H9 (cell line): ENCODE data around the gene ATXN10. TPM values are rescaled to one million over a fixed set of nuclear protein-coding genes. Genes with fewer than 3 reads are reported as not detected.

ENCODE experiments used
- DNase-seq: peaks from one replicate; pipeline ENCODE4 v3.0.0-alpha.2; 2017
- H2AFZ ChIP-seq: one replicate; pipeline ENCODE4 v1.6.1; 2013; ENCODE audit warnings: mild to moderate bottlenecking, low read length, control low read depth, moderate library complexity
- H2AK5ac ChIP-seq: 2 replicates; pipeline ENCODE4 v1.6.1; 2013; ENCODE audit warnings: low read length, control low read depth, mixed read lengths; ENCODE audit not compliant: insufficient read length
- H2BK120ac ChIP-seq: one replicate; pipeline ENCODE4 v1.6.1; 2013; ENCODE audit warnings: low read depth, mild to moderate bottlenecking, low read length, control low read depth, inconsistent platforms; ENCODE audit not compliant: poor library complexity, severe bottlenecking
- H2BK12ac ChIP-seq: 2 replicates; pipeline ENCODE4 v1.6.1; 2013; ENCODE audit warnings: low read length, control low read depth, mixed read lengths, low read depth; ENCODE audit not compliant: insufficient read length
- H2BK15ac ChIP-seq: 2 replicates; pipeline ENCODE4 v1.6.1; 2013; ENCODE audit warnings: low read depth, low read length, control low read depth
- H2BK20ac ChIP-seq: one replicate; pipeline ENCODE4 v1.6.1; 2013; ENCODE audit warnings: low read depth, mild to moderate bottlenecking, low read length, control low read depth, inconsistent platforms; ENCODE audit not compliant: poor library complexity, severe bottlenecking
- H2BK5ac ChIP-seq: 2 replicates; pipeline ENCODE4 v1.6.1; 2013; ENCODE audit warnings: low read length, control low read depth, mixed read lengths; ENCODE audit not compliant: insufficient read length
- H3K14ac ChIP-seq: 2 replicates; pipeline ENCODE4 v1.6.1; 2013; ENCODE audit warnings: low read length, control low read depth; ENCODE audit not compliant: insufficient read depth
- H3K18ac ChIP-seq: 2 replicates; pipeline ENCODE4 v1.6.1; 2013; ENCODE audit warnings: low read depth, mild to moderate bottlenecking, mixed read lengths, low read length, control low read depth; ENCODE audit not compliant: insufficient read length
- H3K23ac ChIP-seq: 2 replicates; pipeline ENCODE4 v1.6.1; 2013; ENCODE audit warnings: low read length, control low read depth, mixed read lengths, low read depth; ENCODE audit not compliant: insufficient read length
- H3K23me2 ChIP-seq: 2 replicates; pipeline ENCODE4 v1.6.1; 2013; ENCODE audit warnings: low read depth, mild to moderate bottlenecking, mixed read lengths, low read length, control low read depth; ENCODE audit not compliant: insufficient read length, poor library complexity, severe bottlenecking
- H3K27ac ChIP-seq: 2 replicates; pipeline ENCODE4 v1.5.1; 2013; ENCODE audit warnings: low read length, control low read depth, mixed read lengths, low read depth; ENCODE audit not compliant: insufficient read length
- H3K27me3 ChIP-seq: 2 replicates; pipeline ENCODE4 v1.6.1; 2013; ENCODE audit warnings: low read length, control low read depth, inconsistent platforms; ENCODE audit not compliant: insufficient read depth
- H3K4ac ChIP-seq: 2 replicates; pipeline ENCODE4 v1.6.1; 2013; ENCODE audit warnings: low read depth, mild to moderate bottlenecking, control low read depth, inconsistent platforms, low read length, moderate library complexity
- H3K4me1 ChIP-seq: 2 replicates; pipeline ENCODE4 v1.6.1; 2013; ENCODE audit warnings: low read length, control low read depth, inconsistent platforms; ENCODE audit not compliant: insufficient read depth
- H3K4me2 ChIP-seq: 2 replicates; pipeline ENCODE4 v1.6.1; 2013; ENCODE audit warnings: low read length, control low read depth, mixed read lengths; ENCODE audit not compliant: insufficient read length, insufficient read depth
- H3K56ac ChIP-seq: 2 replicates; pipeline ENCODE4 v1.6.1; 2013; ENCODE audit warnings: low read depth, mild to moderate bottlenecking, mixed read lengths, low read length, control low read depth; ENCODE audit not compliant: insufficient read length
- H3K79me1 ChIP-seq: 2 replicates; pipeline ENCODE4 v1.6.1; 2013; ENCODE audit warnings: low read depth, mild to moderate bottlenecking, moderate library complexity, low read length, control low read depth, inconsistent platforms; ENCODE audit not compliant: insufficient read depth, poor library complexity, severe bottlenecking
- H3K79me2 ChIP-seq: 2 replicates; pipeline ENCODE4 v1.6.1; 2013; ENCODE audit warnings: low read length, control low read depth, inconsistent platforms; ENCODE audit not compliant: insufficient read depth
- H3K9ac ChIP-seq: 2 replicates; pipeline ENCODE4 v1.6.1; 2013; ENCODE audit warnings: low read length, control low read depth, mixed read lengths; ENCODE audit not compliant: insufficient read length; ENCODE audit errors: extremely low read depth
- H3K9me3 ChIP-seq: one replicate; pipeline ENCODE4 v1.6.1; 2013; ENCODE audit warnings: low read depth, low read length, inconsistent platforms; ENCODE audit not compliant: control insufficient read depth
- H3T11ph ChIP-seq: one replicate; pipeline ENCODE4 v1.6.1; 2013; ENCODE audit warnings: mild to moderate bottlenecking, low read length, control low read depth, inconsistent platforms
- H4K20me1 ChIP-seq: one replicate; pipeline ENCODE4 v1.6.1; 2013; ENCODE audit not compliant: control insufficient read depth, insufficient read length, insufficient read depth
- H4K5ac ChIP-seq: 2 replicates; pipeline ENCODE4 v1.6.1; 2013; ENCODE audit warnings: low read depth, mild to moderate bottlenecking, mixed read lengths, low read length, control low read depth; ENCODE audit not compliant: insufficient read length
- H4K8ac ChIP-seq: replicated peaks from 2 replicates; pipeline ENCODE4 v1.6.1; 2013; ENCODE audit warnings: low read length, control low read depth, mixed read lengths, low read depth; ENCODE audit not compliant: insufficient read length
- H4K91ac ChIP-seq: 2 replicates; pipeline ENCODE4 v1.6.1; 2013; ENCODE audit warnings: low read depth, mild to moderate bottlenecking, moderate library complexity, mixed read lengths, low read length, control low read depth; ENCODE audit not compliant: insufficient read length
- H3K27ac Mint-ChIP-seq, 3 experiments: 2 replicates in 2 of 3; 3 replicates in 1 of 3; pipeline ENCODE4 v1.8.0; 2020 to 2021; ENCODE audit warnings: mixed read lengths in 3 of 3, mild to moderate bottlenecking in 1 of 3, moderate library complexity in 1 of 3
- H3K27me3 Mint-ChIP-seq: 2 replicates; pipeline ENCODE4 v1.8.0; 2021; ENCODE audit warnings: low read depth, mild to moderate bottlenecking, moderate library complexity, mixed read lengths
- H3K36me3 Mint-ChIP-seq, 3 experiments: 2 replicates in 2 of 3; 3 replicates in 1 of 3; pipeline ENCODE4 v1.8.0; 2020 to 2021; ENCODE audit warnings: low read depth in 3 of 3, mixed read lengths in 3 of 3; ENCODE audit not compliant: insufficient read depth in 1 of 3
- H3K4me1 Mint-ChIP-seq, 2 experiments: 2 replicates each; pipeline ENCODE4 v1.8.0; 2020; ENCODE audit warnings: mixed read lengths in 2 of 2
- H3K4me3 Mint-ChIP-seq, 2 experiments: 2 replicates in 1 of 2; 3 replicates in 1 of 2; pipeline ENCODE4 v1.8.0; 2020 to 2021; ENCODE audit warnings: mild to moderate bottlenecking in 2 of 2, mixed read lengths in 2 of 2, moderate library complexity in 1 of 2
- H3K9me3 Mint-ChIP-seq, 2 experiments: 2 replicates in 1 of 2; 3 replicates in 1 of 2; pipeline ENCODE4 v1.8.0; 2020; ENCODE audit warnings: mild to moderate bottlenecking in 2 of 2, mixed read lengths in 2 of 2, moderate library complexity in 1 of 2
- CTCF ChIP-seq: fragments of 200-600 bp; sonication (generic); conservative IDR thresholded peaks from 3 replicates; pipeline ENCODE4 v1.8.0; 2021; ENCODE audit warnings: antibody characterized with exemption, mild to moderate bottlenecking
- WGBS: extraction: QIAGEN DNeasy Blood & Tissue Kit; methylation state at CpG from one replicate; pipeline ENCODE4 v1.1.7; 2013; ENCODE audit warnings: missing lambda C conversion rate, low lambda C conversion rate, mixed read lengths; ENCODE audit not compliant: insufficient read length; ENCODE audit errors: extremely low coverage; 5-methylcytosine and 5-hydroxymethylcytosine counted together
- total RNA-seq: library from RNA; stranded (reverse); gene quantifications from 2 replicates; pipeline ENCODE4 v1.2.1, GENCODE V29; 2021

ATXN10 gene
- total RNA-seq, 1 experiment from 2014 or later, result 210 TPM

GRCh38 chr22:45781459-45781858, 109.8 kb downstream of the ATXN10 start:
- Mint-ChIP-seq H3K9me3 (no peaks in the 10 kb centered on the region), H3K27me3 (no peaks in the 10 kb centered on the region), H3K4me1 (peaks cover 24 to 27% of the 10 kb centered on the region in 2 experiments), H3K4me3 (no peak overlapping the region), H3K36me3 (peaks cover 0 to 2% (median 0%) of the 10 kb centered on the region in 3 experiments; a peak in 3 of 7 replicates), H3K27ac (no peak overlapping the region)
- no peaks in the 10 kb centered on the region for H3K4me1 ChIP-seq
- no peak overlapping the region for H3K56ac ChIP-seq
- H3K79me1 ChIP-seq, result no peaks in the 10 kb centered on the region
- no peak overlapping the region for H2AK5ac ChIP-seq
- no peak overlapping the region for H2BK15ac ChIP-seq
- no peak for TF ChIP-seq CTCF
- H2BK5ac ChIP-seq, result no peak overlapping the region
- no peak overlapping the region for H2BK20ac ChIP-seq
- H4K8ac ChIP-seq, result no peak overlapping the region
- no peaks in the 10 kb centered on the region for H3K23me2 ChIP-seq
- H4K5ac ChIP-seq, result no peak overlapping the region
- H2BK12ac ChIP-seq, result no peak overlapping the region
- no peak overlapping the region for H4K91ac ChIP-seq
- DNase-seq, result no peak
- no peak overlapping the region for H3K4me2 ChIP-seq
- no peak overlapping the region for H2AFZ ChIP-seq
- H3K79me2 ChIP-seq, result no peaks in the 10 kb centered on the region
- no CpG with 5 or more reads among the region's 3 CpGs for WGBS
- H3T11ph ChIP-seq, result no peak overlapping the region
- H3K4ac ChIP-seq, result no peak overlapping the region
- no peak overlapping the region for H3K14ac ChIP-seq
- no peak overlapping the region for H3K18ac ChIP-seq
- no peak overlapping the region for H3K9ac ChIP-seq
- H2BK120ac ChIP-seq, result no peak overlapping the region
- H3K27ac ChIP-seq, result no peak overlapping the region
- no peaks in the 10 kb centered on the region for H3K27me3 ChIP-seq
- no peaks in the 10 kb centered on the region for H3K9me3 ChIP-seq
- no peak overlapping the region for H3K23ac ChIP-seq
- no peaks in the 10 kb centered on the region for H4K20me1 ChIP-seq
